Measurements from ENCODE around the gene PRKG1.
"Not testable (repeated sequence)": the region's sequence is repeated elsewhere in the genome, so short reads cannot be mapped to it uniquely, and the experiment has no call there.

Gene PRKG1

DNA sequence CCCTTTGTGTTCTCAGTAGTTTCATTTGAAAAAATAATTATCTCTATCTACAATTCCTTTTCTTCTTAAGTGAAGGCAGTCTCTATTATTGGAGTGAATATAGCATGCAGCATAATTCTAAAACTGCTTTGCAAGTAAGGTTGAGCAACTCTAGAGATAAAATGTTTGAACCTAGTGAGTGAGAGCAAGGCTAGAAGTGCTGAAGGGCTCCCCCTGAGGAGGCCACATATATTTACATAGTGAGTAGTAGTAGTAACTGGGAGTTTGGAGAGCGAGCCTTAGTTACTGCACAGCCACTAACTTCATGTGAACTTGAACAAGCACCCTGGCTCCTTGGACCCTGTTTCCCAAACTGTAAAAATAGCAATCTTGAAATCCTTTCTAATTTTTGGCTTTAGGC, 1098.3 kb downstream of the PRKG1 start:
- H3K27me3 ChIP-seq (replicated peaks; ENCODE audit: control insufficient read depth, insufficient read depth, low read length), result no peaks in the 10 kb centered on the region
- DNase-seq (ENCODE audit: low read depth), result peak; percentile 55
- H3K36me3 ChIP-seq (ENCODE audit: control insufficient read depth, insufficient read depth, low read length, severe bottlenecking), result no peaks in the 10 kb centered on the region

DNA sequence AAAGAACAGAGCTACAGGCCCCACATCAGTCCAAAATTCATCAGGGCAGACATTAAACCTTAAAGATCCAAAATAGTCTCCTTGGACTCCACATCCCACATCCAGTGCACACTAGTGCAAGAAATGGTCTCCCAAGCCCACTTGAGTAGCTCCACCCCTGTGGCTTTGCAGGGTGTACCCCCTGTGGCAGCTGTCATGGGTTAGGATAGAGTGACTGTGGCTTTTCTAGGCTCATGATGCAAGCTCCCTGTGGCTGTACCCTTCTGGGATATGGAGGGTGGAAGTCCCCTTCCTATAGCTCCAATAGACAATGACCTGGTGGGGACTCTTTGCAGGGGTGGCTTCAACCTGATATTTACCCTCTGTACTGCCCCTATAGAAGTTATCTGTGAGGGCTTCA, 1111.0 kb downstream of the PRKG1 start:
- Histone ChIP-seq H3K4me1 (ENCODE audit: control insufficient read depth, insufficient read depth, low read length) (peaks cover 9% of the 10 kb centered on the region), H3K9ac (ENCODE audit: low read length) (no peak overlapping the region), H3K4me3 (ENCODE audit: low read length) (no peak overlapping the region), H3K36me3 (ENCODE audit: control insufficient read depth, insufficient read depth, low read length, severe bottlenecking) (no peaks in the 10 kb centered on the region), H3K9me3 (ENCODE audit: control insufficient read depth, low read length) (peaks cover 3% of the 10 kb centered on the region), H3K27me3 (replicated peaks; ENCODE audit: control insufficient read depth, insufficient read depth, low read length) (peaks cover 4% of the 10 kb centered on the region)
- DNase-seq (ENCODE audit: low read depth), result no peak

More for the DNA sequence above, 1098.3 kb downstream of the PRKG1 start:
- Histone ChIP-seq H3K4me3 (ENCODE audit: low read length) (no peak overlapping the region), H3K9me3 (ENCODE audit: control insufficient read depth, low read length) (peaks cover 3% of the 10 kb centered on the region), H3K4me1 (ENCODE audit: control insufficient read depth, insufficient read depth, low read length) (no peaks in the 10 kb centered on the region), H3K9ac (ENCODE audit: low read length) (no peak overlapping the region)

DNA sequence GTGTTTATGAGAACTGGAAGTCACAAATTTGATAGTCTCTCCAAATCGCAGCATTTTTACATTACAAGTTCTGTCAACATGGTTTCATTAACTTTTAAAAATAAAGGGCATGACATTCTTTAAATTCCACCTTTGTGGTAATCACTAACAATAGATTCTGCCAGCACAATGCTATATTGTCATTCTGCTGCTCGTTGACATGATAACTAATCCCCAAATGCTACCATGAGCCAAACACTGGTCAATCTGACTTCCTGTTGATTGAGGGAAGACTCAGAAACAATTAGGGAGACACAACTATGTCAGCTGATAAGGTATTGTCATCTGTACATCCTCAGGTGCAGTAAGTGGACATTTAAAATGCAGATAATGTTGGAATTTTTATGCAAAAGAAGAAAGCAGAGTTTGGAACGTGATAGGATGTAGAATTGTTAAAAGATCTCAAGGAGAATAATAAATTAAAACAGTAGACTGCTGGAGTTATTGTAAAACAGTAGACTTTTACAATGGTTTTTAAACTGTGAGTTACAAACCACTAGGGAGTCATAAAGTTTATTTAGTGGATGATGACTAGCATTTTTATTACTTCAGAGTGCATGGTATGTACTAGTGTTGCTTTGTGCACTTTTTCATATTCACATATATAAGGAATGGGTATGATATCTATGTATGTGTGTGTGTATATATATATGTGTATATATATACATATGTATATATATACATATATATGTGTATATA, 1113.4 kb downstream of the PRKG1 start:
- no peak overlapping the region for H3K4me3 ChIP-seq (ENCODE audit: low read length)

DNA sequence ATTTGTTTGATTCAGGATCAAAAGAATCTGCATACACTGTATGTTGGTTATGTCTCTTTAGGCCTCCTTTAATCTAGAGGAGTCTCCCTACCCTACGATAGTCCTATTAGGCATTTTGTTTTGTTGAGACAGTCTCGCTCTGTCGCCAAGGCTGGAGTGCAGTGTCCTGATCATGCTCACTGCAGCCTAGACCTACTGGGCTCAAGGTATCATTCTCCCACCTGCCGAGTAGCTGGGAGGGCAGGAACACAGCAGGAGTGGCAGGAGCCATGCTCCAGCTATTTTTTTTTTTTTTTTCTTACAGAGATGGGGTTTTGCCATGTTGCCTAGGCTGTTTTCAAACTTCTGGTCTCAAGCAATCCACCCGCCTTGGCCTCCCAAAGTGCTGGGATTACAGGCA, 1116.8 kb downstream of the PRKG1 start:
- no peak overlapping the region for H3K9ac ChIP-seq (ENCODE audit: low read length)
- H3K4me3 ChIP-seq (ENCODE audit: low read length), result no peak overlapping the region
- no peak for DNase-seq (ENCODE audit: low read depth)
- H3K9me3 ChIP-seq (ENCODE audit: control insufficient read depth, low read length), result no peaks in the 10 kb centered on the region
- peaks cover 4% of the 10 kb centered on the region for H3K27me3 ChIP-seq (replicated peaks; ENCODE audit: control insufficient read depth, insufficient read depth, low read length)
- H3K36me3 ChIP-seq (ENCODE audit: control insufficient read depth, insufficient read depth, low read length, severe bottlenecking), result no peaks in the 10 kb centered on the region
- H3K4me1 ChIP-seq (ENCODE audit: control insufficient read depth, insufficient read depth, low read length), result peaks cover 9% of the 10 kb centered on the region

More for the DNA sequence above, 1113.4 kb downstream of the PRKG1 start:
- peaks cover 4% of the 10 kb centered on the region for H3K27me3 ChIP-seq (replicated peaks; ENCODE audit: control insufficient read depth, insufficient read depth, low read length)
- no peak overlapping the region for H3K9ac ChIP-seq (ENCODE audit: low read length)
- DNase-seq (ENCODE audit: low read depth), result no peak
- peaks cover 2% of the 10 kb centered on the region for H3K9me3 ChIP-seq (ENCODE audit: control insufficient read depth, low read length)
- H3K36me3 ChIP-seq (ENCODE audit: control insufficient read depth, insufficient read depth, low read length, severe bottlenecking), result no peaks in the 10 kb centered on the region
- peaks cover 9% of the 10 kb centered on the region for H3K4me1 ChIP-seq (ENCODE audit: control insufficient read depth, insufficient read depth, low read length)

DNA sequence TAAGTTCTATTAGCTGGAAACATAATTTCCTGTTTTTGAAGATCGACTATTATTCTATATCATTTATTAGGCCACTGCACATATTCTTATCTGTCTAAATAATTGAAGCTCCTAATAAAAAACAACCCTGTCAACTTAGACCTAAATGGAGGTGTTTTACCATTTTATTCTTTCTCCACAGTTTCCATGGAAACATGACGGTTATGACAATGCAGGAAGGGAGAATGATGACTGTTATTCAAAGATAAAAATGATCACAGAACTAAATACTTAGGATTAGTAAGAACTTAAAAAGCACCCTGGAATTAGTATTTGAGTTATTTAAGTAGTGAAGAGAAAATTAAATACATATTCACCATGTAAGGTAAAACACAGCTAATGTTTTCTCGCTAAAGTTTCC, 1119.9 kb downstream of the PRKG1 start:
- H3K4me3 ChIP-seq (ENCODE audit: low read length), result no peak overlapping the region
- no peaks in the 10 kb centered on the region for H3K36me3 ChIP-seq (ENCODE audit: control insufficient read depth, insufficient read depth, low read length, severe bottlenecking)
- DNase-seq (ENCODE audit: low read depth), result no peak
- H3K27me3 ChIP-seq (replicated peaks; ENCODE audit: control insufficient read depth, insufficient read depth, low read length), result no peaks in the 10 kb centered on the region
- peaks cover 8% of the 10 kb centered on the region for H3K4me1 ChIP-seq (ENCODE audit: control insufficient read depth, insufficient read depth, low read length)
- no peaks in the 10 kb centered on the region for H3K9me3 ChIP-seq (ENCODE audit: control insufficient read depth, low read length)
- no peak overlapping the region for H3K9ac ChIP-seq (ENCODE audit: low read length)

DNA sequence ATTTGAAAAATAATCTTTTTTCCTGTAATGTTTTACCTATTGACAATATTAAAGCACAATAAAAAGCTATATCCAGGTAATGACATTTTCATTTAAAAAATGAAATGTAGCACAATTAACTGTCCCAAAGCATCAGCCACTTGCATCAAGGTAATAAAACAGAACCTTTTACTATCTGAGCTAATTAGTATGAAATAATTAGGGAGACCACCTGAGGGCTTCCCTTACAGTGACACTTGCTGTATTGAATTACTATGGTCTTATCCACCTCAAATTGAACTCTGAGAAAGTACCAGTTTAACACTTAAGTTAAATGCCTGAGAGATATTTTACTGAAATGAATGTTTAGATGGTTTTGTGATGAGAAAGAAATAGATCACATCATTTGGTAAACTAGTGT, 1120.4 kb downstream of the PRKG1 start:
- Histone ChIP-seq H3K9me3 (ENCODE audit: control insufficient read depth, low read length) (no peaks in the 10 kb centered on the region), H3K27me3 (replicated peaks; ENCODE audit: control insufficient read depth, insufficient read depth, low read length) (no peaks in the 10 kb centered on the region)
- DNase-seq (ENCODE audit: low read depth), result peak; percentile 9

DNA sequence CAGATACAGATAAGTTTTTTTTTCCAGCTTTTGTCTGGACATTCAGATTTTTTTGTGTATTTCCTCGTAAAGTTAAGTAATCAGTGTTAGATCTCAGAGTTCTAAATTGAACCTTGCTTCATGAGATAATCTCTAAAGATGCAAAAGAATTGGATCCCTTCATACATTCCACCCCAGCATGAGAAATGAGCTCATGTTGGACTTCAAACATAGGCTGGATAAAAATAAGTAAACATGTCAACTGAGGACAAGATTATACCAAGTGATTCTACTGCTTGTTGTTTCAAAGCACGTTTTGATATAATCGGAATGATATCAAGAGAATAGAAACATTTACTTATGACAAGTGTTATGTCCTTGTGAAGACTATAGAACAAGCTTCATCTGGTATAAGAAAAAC, 1122.8 kb downstream of the PRKG1 start:
- no peak for DNase-seq (ENCODE audit: low read depth)
- no peaks in the 10 kb centered on the region for H3K27me3 ChIP-seq (replicated peaks; ENCODE audit: control insufficient read depth, insufficient read depth, low read length)
- H3K4me1 ChIP-seq (ENCODE audit: control insufficient read depth, insufficient read depth, low read length), result peaks cover 8% of the 10 kb centered on the region
- no peaks in the 10 kb centered on the region for H3K36me3 ChIP-seq (ENCODE audit: control insufficient read depth, insufficient read depth, low read length, severe bottlenecking)
- no peaks in the 10 kb centered on the region for H3K9me3 ChIP-seq (ENCODE audit: control insufficient read depth, low read length)
- H3K4me3 ChIP-seq (ENCODE audit: low read length), result no peak overlapping the region
- H3K9ac ChIP-seq (ENCODE audit: low read length), result no peak overlapping the region

More for the DNA sequence above, 1120.4 kb downstream of the PRKG1 start:
- Histone ChIP-seq H3K4me1 (ENCODE audit: control insufficient read depth, insufficient read depth, low read length) (peaks cover 8% of the 10 kb centered on the region), H3K9ac (ENCODE audit: low read length) (no peak overlapping the region), H3K36me3 (ENCODE audit: control insufficient read depth, insufficient read depth, low read length, severe bottlenecking) (no peaks in the 10 kb centered on the region), H3K4me3 (ENCODE audit: low read length) (no peak overlapping the region)

DNA sequence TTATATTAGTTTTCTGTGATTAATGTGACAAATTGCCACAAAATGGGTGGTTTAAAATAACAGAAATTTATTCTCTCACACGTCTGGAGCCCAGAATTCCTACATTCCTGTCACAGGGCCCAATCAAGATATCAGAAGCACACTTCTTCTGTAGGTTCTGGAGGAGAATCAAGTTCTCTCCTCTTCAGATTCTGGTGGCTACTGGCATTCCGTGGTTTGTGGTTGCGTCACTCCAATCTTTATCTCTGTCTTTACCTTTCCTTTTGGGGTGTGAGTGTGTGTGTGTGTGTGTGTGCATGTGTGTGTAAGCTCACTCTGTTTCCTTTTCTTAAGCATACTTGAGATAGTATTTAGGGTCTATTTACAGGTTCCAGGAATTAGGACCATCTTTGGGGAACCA, 1124.3 kb downstream of the PRKG1 start:
- H3K4me3 ChIP-seq (ENCODE audit: low read length), result no peak overlapping the region
- H3K9me3 ChIP-seq (ENCODE audit: control insufficient read depth, low read length), result no peaks in the 10 kb centered on the region
- H3K36me3 ChIP-seq (ENCODE audit: control insufficient read depth, insufficient read depth, low read length, severe bottlenecking), result no peaks in the 10 kb centered on the region
- peaks cover 8% of the 10 kb centered on the region for H3K4me1 ChIP-seq (ENCODE audit: control insufficient read depth, insufficient read depth, low read length)
- H3K27me3 ChIP-seq (replicated peaks; ENCODE audit: control insufficient read depth, insufficient read depth, low read length), result no peaks in the 10 kb centered on the region
- H3K9ac ChIP-seq (ENCODE audit: low read length), result no peak overlapping the region
- DNase-seq (ENCODE audit: low read depth), result no peak

DNA sequence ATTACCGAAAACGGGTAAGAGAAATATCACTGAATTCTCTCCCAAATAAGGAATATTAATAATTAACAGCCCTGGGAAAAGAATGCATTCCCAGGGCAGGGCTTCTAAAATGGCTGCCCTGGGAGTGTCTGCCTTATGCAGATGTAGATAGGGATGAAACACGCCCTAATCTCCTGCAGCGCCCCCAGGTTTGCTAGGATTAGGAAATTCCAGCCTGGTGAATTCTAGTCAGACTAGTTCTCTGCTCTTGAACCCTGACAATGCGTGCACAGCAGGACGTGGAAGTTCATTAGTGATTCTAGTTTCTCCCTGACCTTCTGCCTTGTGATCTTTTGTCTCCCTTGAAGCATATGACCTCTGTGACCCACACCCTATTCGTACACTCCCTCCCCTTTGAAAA, 1130.6 kb downstream of the PRKG1 start:
- H3K9me3 ChIP-seq (ENCODE audit: control insufficient read depth, low read length); H3K27me3 ChIP-seq (replicated peaks; ENCODE audit: control insufficient read depth, insufficient read depth, low read length); H3K4me1 ChIP-seq (ENCODE audit: control insufficient read depth, insufficient read depth, low read length); H3K4me3 ChIP-seq (ENCODE audit: low read length); H3K36me3 ChIP-seq (ENCODE audit: control insufficient read depth, insufficient read depth, low read length, severe bottlenecking); DNase-seq (ENCODE audit: low read depth); H3K9ac ChIP-seq (ENCODE audit: low read length): not testable (repeated sequence)

DNA sequence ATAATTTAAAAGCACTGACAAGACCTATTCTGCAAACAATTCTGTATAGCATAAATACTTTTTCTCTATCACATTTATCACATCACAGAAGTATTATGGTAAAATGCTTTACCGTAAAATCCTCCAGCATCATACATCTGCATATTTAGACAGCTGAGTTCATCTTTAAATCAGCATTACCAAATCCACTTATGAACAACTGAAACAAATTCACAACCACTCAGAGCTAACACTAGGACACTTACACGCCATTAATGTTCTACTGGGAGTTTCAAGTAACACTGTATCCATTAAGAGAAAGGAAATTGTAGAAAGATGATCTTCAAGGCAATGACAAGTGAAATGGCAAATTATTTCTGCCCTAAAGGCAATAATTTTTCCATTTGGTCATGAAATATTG, 1134.1 kb downstream of the PRKG1 start:
- DNase-seq (ENCODE audit: low read depth), result no peak
- Histone ChIP-seq H3K9ac (ENCODE audit: low read length) (no peak overlapping the region), H3K4me3 (ENCODE audit: low read length) (no peak overlapping the region), H3K36me3 (ENCODE audit: control insufficient read depth, insufficient read depth, low read length, severe bottlenecking) (no peaks in the 10 kb centered on the region), H3K4me1 (ENCODE audit: control insufficient read depth, insufficient read depth, low read length) (peaks cover 18% of the 10 kb centered on the region), H3K27me3 (replicated peaks; ENCODE audit: control insufficient read depth, insufficient read depth, low read length) (no peaks in the 10 kb centered on the region), H3K9me3 (ENCODE audit: control insufficient read depth, low read length) (no peaks in the 10 kb centered on the region)

DNA sequence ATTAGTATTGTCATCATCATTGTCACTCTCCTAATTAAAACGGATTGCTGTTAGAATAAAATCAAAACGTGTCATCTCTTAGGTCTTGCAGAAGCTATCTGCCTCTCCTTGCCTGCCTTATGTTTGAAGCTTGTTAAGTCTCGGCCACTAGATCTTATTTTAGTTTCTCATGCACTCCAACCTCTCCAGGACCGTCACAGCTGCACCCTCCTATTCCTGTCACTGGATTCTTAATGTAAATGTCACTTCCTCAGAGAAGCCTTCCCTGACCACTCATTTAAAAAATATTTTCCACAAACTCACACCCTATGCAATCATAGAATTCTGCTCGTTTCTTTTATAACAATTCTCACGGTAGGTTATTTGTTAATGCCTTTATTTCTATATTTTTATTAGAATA, 1135.9 kb downstream of the PRKG1 start:
- no peaks in the 10 kb centered on the region for H3K27me3 ChIP-seq (replicated peaks; ENCODE audit: control insufficient read depth, insufficient read depth, low read length)
- peaks cover 23% of the 10 kb centered on the region for H3K4me1 ChIP-seq (ENCODE audit: control insufficient read depth, insufficient read depth, low read length)
- no peak overlapping the region for H3K9ac ChIP-seq (ENCODE audit: low read length)
- no peaks in the 10 kb centered on the region for H3K36me3 ChIP-seq (ENCODE audit: control insufficient read depth, insufficient read depth, low read length, severe bottlenecking)
- no peak overlapping the region for H3K4me3 ChIP-seq (ENCODE audit: low read length)
- no peaks in the 10 kb centered on the region for H3K9me3 ChIP-seq (ENCODE audit: control insufficient read depth, low read length)
- no peak for DNase-seq (ENCODE audit: low read depth)

DNA sequence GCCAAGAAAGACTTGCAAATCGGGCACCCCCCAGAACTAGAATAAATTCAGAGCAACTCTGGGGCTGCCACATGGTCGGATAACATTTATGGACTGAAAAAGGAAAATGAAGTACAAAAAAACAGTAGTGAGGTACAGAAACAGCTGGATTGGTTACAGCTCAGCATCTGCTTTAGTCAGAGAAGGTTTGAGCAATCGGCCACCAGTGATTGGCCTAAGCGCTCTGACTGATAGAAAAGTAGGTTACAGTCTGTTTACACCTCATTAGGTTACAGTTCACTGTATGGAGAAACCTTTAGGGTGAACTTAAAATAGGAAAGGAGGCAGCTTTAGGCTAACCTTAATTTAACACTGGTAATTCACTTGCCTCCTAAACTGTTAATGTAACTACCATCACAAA, 1137.8 kb downstream of the PRKG1 start:
- Histone ChIP-seq H3K4me3 (ENCODE audit: low read length) (peak overlapping the region; percentile 57), H3K9ac (ENCODE audit: low read length) (peak overlapping the region; percentile 33), H3K4me1 (ENCODE audit: control insufficient read depth, insufficient read depth, low read length) (peaks cover 32% of the 10 kb centered on the region), H3K27me3 (replicated peaks; ENCODE audit: control insufficient read depth, insufficient read depth, low read length) (no peaks in the 10 kb centered on the region), H3K9me3 (ENCODE audit: control insufficient read depth, low read length) (no peaks in the 10 kb centered on the region), H3K36me3 (ENCODE audit: control insufficient read depth, insufficient read depth, low read length, severe bottlenecking) (no peaks in the 10 kb centered on the region)
- DNase-seq (ENCODE audit: low read depth), result no peak

Data from adipocyte (in vitro differentiated cells).